Measurements from ENCODE around the gene MRPL40. TPM values are rescaled to one million over a fixed set of nuclear protein-coding genes. Genes with fewer than 3 reads are reported as not detected.

Gene MRPL40
- total RNA-seq, 4 donors from 2014 or later = 5.0 to 20.4 (median 12.3) TPM

- no peaks in the 10 kb centered on the region for H3K4me1 ChIP-seq
- H3K27me3 ChIP-seq = no peaks in the 10 kb centered on the region
- TF ChIP-seq POLR2A (IDR thresholded peaks at IDR 0.05) (no peak), CTCF (IDR thresholded peaks at IDR 0.05) (no peak)
- H3K9me3 ChIP-seq = no peaks in the 10 kb centered on the region
- intact Hi-C loops (cut with DNase I; ENCODE audit: low total_unique reads) = no loop called here
- no peak for DNase-seq
- no peak overlapping the region for H3K27ac ChIP-seq
- no peaks in the 10 kb centered on the region for H3K36me3 ChIP-seq
- no peak overlapping the region for H3K4me3 ChIP-seq
Observed at GRCh38 chr22:19400881-19401280, 31.5 kb upstream of the MRPL40 start.

DNA sequence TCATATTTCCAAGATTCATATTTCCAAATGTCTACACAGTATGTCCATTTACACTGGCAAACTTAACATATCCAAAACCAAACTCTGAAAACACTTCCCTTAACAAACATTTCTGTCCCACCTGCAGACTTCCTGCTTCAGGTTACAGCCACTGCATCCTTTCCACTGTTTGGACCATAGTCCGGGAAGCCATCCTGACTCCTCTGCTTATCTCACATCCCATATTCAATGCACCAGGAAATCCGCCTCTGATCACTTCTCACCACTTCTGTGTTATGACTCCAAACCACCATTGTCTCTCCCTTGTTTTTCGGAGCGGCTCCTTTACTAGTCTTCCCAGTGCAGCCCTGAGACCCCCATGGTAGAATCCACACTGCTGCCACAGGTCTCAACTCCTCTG is 30.9 kb upstream of the MRPL40 start:
- H3K27me3 ChIP-seq = no peaks in the 10 kb centered on the region
- H3K4me1 ChIP-seq = no peaks in the 10 kb centered on the region
- no peak overlapping the region for H3K27ac ChIP-seq
- intact Hi-C loops (cut with DNase I; ENCODE audit: low total_unique reads) = no loop called here
- no peaks in the 10 kb centered on the region for H3K9me3 ChIP-seq
- no peak for DNase-seq
- no peak for TF ChIP-seq CTCF (IDR thresholded peaks at IDR 0.05)
- TF ChIP-seq POLR2A (IDR thresholded peaks at IDR 0.05) = no peak
- H3K36me3 ChIP-seq = no peaks in the 10 kb centered on the region
- no peak overlapping the region for H3K4me3 ChIP-seq

DNA sequence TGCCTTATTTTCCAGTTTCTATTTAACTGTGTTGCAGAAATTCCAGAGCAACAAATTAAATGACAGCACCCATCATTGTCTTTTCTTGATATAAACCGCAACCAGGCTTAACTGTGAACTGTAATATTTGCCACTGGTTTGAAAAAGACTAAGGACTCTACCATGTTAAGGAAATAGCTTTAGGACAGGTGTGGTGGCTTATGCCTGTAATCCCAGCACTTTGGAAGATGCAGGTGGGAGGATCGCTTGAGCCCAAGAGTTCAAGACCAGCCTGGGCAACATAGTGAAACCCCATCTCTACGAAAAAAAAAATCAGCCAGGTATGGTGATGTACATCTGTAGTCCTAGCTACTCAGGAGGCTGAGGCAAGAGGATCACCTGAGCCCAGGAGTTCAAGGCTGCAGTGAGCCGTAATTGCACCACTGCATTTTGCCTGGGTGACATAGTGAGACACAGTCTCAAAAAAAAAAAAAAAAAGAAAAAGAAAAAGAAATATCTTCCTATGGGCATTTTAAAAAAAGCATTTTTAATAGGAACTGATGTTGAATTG is 29.6 kb upstream of the MRPL40 start:
- no peaks in the 10 kb centered on the region for H3K4me1 ChIP-seq
- H3K27ac ChIP-seq = no peak overlapping the region
- H3K4me3 ChIP-seq = no peak overlapping the region
- TF ChIP-seq POLR2A (IDR thresholded peaks at IDR 0.05) (no peak), CTCF (IDR thresholded peaks at IDR 0.05) (no peak)
- no peaks in the 10 kb centered on the region for H3K36me3 ChIP-seq
- H3K9me3 ChIP-seq = no peaks in the 10 kb centered on the region
- H3K27me3 ChIP-seq = no peaks in the 10 kb centered on the region
- DNase-seq = no peak
- intact Hi-C loops (cut with DNase I; ENCODE audit: low total_unique reads) = no loop called here

GRCh38 chr22:19404676-19405075 is 27.7 kb upstream of the MRPL40 start:
- no peaks in the 10 kb centered on the region for H3K9me3 ChIP-seq
- no peaks in the 10 kb centered on the region for H3K27me3 ChIP-seq
- no peak for DNase-seq
- no peaks in the 10 kb centered on the region for H3K4me1 ChIP-seq
- TF ChIP-seq POLR2A (IDR thresholded peaks at IDR 0.05) = no peak
- TF ChIP-seq CTCF (IDR thresholded peaks at IDR 0.05) = no peak
- H3K27ac ChIP-seq = no peak overlapping the region
- no peak overlapping the region for H3K4me3 ChIP-seq
- intact Hi-C loops (cut with DNase I; ENCODE audit: low total_unique reads) = no loop called here
- no peaks in the 10 kb centered on the region for H3K36me3 ChIP-seq

DNA sequence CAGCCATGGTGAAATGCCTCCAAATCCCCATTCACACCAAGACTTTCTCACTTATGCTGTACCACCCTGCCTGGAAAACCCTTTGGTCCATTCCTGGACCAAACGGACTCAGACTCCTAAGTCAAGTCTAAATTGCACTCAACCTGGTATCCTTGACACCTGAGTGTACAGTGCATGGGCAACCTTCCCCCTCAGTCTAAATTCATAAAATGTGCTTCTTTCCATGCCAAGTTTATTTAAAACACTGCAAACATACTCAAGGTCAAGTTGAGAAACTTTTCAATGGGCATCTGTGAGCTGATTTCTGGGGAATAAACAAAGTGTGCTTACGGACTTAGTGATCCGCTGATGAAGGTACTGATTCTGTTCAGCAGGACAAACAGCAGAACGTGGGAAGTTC is 27.2 kb upstream of the MRPL40 start:
- Histone ChIP-seq H3K9me3 (no peaks in the 10 kb centered on the region), H3K27me3 (no peaks in the 10 kb centered on the region), H3K4me1 (no peaks in the 10 kb centered on the region), H3K27ac (no peak overlapping the region), H3K36me3 (no peaks in the 10 kb centered on the region), H3K4me3 (no peak overlapping the region)
- no peak for DNase-seq
- intact Hi-C loops (cut with DNase I; ENCODE audit: low total_unique reads) = no loop called here
- TF ChIP-seq CTCF (IDR thresholded peaks at IDR 0.05) (no peak), POLR2A (IDR thresholded peaks at IDR 0.05) (no peak)

Measured in uterus (tissue), 4 donors.